Loucy (cell line): ENCODE measurements around the gene CES5A.
"Not testable (repeated sequence)": the region's sequence is repeated elsewhere in the genome, so short reads cannot be mapped to it uniquely, and the experiment has no call there.

Experiments
- H2AFZ ChIP-seq: fragments of 200-600 bp; sonication (generic); 2 replicates; pipeline ENCODE4 v1.6.0; 2016; ENCODE audit warnings: antibody characterized with exemption, mild to moderate bottlenecking, low read length, moderate library complexity
- H3F3A ChIP-seq: fragments of 200-600 bp; 2 replicates; pipeline ENCODE4 v1.6.0; 2016; ENCODE audit warnings: antibody characterized with exemption, low read depth, mild to moderate bottlenecking
- H3K27me3 ChIP-seq: fragments of 200-600 bp; sonication (generic); 2 replicates; pipeline ENCODE4 v1.6.1; 2014; ENCODE audit warnings: low read length, mild to moderate bottlenecking; ENCODE audit not compliant: insufficient read depth, poor library complexity, severe bottlenecking
- H3K36me3 ChIP-seq: fragments of 200-600 bp; sonication (generic); 2 replicates; pipeline ENCODE4 v1.6.1; 2016; ENCODE audit warnings: low read length; ENCODE audit not compliant: insufficient read depth
- H3K4me1 ChIP-seq: fragments of 200-600 bp; sonication (generic); 2 replicates; pipeline ENCODE4 v1.5.1; 2014; ENCODE audit warnings: low read length, mild to moderate bottlenecking; ENCODE audit not compliant: insufficient read depth, poor library complexity, severe bottlenecking
- H3K4me2 ChIP-seq: fragments of 200-600 bp; sonication (generic); 2 replicates; pipeline ENCODE4 v1.6.0; 2014; ENCODE audit warnings: antibody characterized with exemption, low read length, low read depth, mild to moderate bottlenecking; ENCODE audit not compliant: poor library complexity, severe bottlenecking
- H3K4me3 ChIP-seq: fragments of 200-600 bp; sonication (generic); 2 replicates; pipeline ENCODE4 v1.5.1; 2014; ENCODE audit warnings: low read length, mild to moderate bottlenecking, mixed read lengths; ENCODE audit not compliant: poor library complexity, severe bottlenecking
- H3K79me2 ChIP-seq: fragments of 200-600 bp; sonication (generic); 2 replicates; pipeline ENCODE4 v1.6.1; 2014; ENCODE audit warnings: low read length; ENCODE audit not compliant: insufficient read depth
- H3K9ac ChIP-seq: fragments of 200-600 bp; sonication (generic); 2 replicates; pipeline ENCODE4 v1.6.0; 2014; ENCODE audit warnings: mild to moderate bottlenecking, low read depth, low read length, moderate library complexity; ENCODE audit not compliant: poor library complexity, severe bottlenecking
- H3K9me2 ChIP-seq: fragments of 200-600 bp; sonication (generic); replicated peaks from 2 replicates; pipeline ENCODE4 v1.6.1; 2016; ENCODE audit warnings: low read depth, low read length, mixed read lengths
- H3K9me3 ChIP-seq: fragments of 200-600 bp; sonication (generic); 2 replicates; pipeline ENCODE4 v1.6.1; 2014; ENCODE audit warnings: mild to moderate bottlenecking, antibody characterized with exemption, low read length, low read depth; ENCODE audit not compliant: insufficient read depth
- H4K20me1 ChIP-seq: fragments of 200-600 bp; sonication (generic); 2 replicates; pipeline ENCODE4 v1.6.0; 2014; ENCODE audit warnings: antibody characterized with exemption, low read length, mild to moderate bottlenecking; ENCODE audit not compliant: insufficient read depth, poor library complexity, severe bottlenecking
- EZH2phosphoT487 ChIP-seq: fragments of 200-600 bp; IDR thresholded peaks from 2 replicates; pipeline ENCODE4 v1.6.1; 2018; ENCODE audit warnings: antibody characterized with exemption, mild to moderate bottlenecking, moderate library complexity, borderline replicate concordance
- TF ChIP-seq, protein P1 (sequence below): fragments of 200-600 bp; sonication (generic); conservative IDR thresholded peaks from 2 replicates; pipeline ENCODE4 v1.5.1; 2014; ENCODE audit warnings: mild to moderate bottlenecking, antibody characterized with exemption, low read length

CES5A gene

DNA sequence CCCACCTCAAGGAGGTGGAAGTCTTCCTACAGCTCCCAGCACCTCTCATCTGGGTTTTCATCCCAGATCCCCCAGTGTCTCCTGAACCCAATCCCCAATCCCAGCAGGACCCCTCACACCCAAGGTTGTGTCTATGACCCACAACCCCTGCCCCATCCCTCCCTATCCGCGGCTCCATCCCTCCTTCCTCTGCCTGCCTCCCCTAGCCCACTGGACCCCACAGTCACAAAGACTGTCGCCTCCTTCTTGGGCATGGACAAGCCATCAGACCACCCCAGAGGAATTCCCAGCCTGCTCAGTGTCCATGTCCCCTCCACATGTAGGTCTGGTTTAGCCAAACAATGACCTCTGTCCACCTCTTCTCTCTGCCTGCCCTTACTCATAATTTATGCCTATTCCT is 54.6 kb downstream of the CES5A start:
- Histone ChIP-seq H3F3A (no peaks in the 10 kb centered on the region), H3K36me3 (no peaks in the 10 kb centered on the region), H3K4me1 (no peaks in the 10 kb centered on the region), H3K9me3 (no peaks in the 10 kb centered on the region; the same call in 1 of the 2 replicates), H3K4me2 (no peak overlapping the region), H3K79me2 (no peaks in the 10 kb centered on the region), H2AFZ (no peak overlapping the region), H3K27me3 (no peaks in the 10 kb centered on the region), H4K20me1 (no peaks in the 10 kb centered on the region), H3K9ac (no peak overlapping the region), H3K9me2 (no peaks in the 10 kb centered on the region), H3K4me3 (no peak overlapping the region)
- TF ChIP-seq EZH2phosphoT487, result no peak
- TF ChIP-seq, protein P1, sequence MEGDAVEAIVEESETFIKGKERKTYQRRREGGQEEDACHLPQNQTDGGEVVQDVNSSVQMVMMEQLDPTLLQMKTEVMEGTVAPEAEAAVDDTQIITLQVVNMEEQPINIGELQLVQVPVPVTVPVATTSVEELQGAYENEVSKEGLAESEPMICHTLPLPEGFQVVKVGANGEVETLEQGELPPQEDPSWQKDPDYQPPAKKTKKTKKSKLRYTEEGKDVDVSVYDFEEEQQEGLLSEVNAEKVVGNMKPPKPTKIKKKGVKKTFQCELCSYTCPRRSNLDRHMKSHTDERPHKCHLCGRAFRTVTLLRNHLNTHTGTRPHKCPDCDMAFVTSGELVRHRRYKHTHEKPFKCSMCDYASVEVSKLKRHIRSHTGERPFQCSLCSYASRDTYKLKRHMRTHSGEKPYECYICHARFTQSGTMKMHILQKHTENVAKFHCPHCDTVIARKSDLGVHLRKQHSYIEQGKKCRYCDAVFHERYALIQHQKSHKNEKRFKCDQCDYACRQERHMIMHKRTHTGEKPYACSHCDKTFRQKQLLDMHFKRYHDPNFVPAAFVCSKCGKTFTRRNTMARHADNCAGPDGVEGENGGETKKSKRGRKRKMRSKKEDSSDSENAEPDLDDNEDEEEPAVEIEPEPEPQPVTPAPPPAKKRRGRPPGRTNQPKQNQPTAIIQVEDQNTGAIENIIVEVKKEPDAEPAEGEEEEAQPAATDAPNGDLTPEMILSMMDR, result no peak

DNA sequence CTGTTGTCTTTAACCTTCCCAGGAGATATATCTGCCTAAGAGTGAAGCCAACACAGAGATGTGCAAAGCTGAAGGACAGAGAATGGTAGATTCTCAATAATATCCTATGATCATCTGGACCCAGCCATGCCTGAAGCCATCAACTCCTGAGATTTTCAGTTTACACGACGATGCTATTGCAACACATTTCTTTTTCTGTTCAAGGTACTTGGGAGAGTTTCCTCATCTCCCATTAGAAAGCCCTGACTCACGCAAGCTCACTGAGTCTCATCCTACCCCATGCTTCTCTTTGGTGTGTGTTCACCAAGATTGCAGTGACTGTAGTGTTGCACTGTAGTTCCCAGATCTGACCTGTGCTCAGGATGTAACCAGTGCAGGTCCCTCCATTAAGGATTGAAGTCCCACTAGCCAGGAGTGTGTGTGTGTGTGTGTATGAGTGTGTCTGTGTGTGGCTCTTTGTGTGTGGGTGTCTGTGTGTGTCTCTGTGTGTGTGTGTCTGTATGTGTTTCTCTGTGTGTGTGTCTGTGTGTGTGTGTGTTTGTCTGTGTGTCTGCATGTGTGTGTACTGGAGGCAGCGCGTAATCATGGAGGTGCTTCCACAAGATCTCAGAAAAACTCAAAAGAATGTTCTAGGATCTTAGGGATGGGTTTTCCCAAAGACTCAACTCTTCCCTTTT is 57.8 kb downstream of the CES5A start:
- no peaks in the 10 kb centered on the region; the same call in 1 of the 2 replicates for H3K9me3 ChIP-seq
- no peaks in the 10 kb centered on the region for H3K79me2 ChIP-seq
- H3K4me3 ChIP-seq, result no peak overlapping the region
- no peaks in the 10 kb centered on the region for H3K27me3 ChIP-seq
- no peak overlapping the region for H2AFZ ChIP-seq
- no peaks in the 10 kb centered on the region for H3K4me1 ChIP-seq
- no peak overlapping the region for H3K9ac ChIP-seq
- no peak for TF ChIP-seq EZH2phosphoT487
- TF ChIP-seq, protein P1, result no peak
- no peaks in the 10 kb centered on the region for H3K9me2 ChIP-seq
- H3K36me3 ChIP-seq, result no peaks in the 10 kb centered on the region
- H3K4me2 ChIP-seq, result no peak overlapping the region
- no peaks in the 10 kb centered on the region for H4K20me1 ChIP-seq
- no peaks in the 10 kb centered on the region for H3F3A ChIP-seq

DNA sequence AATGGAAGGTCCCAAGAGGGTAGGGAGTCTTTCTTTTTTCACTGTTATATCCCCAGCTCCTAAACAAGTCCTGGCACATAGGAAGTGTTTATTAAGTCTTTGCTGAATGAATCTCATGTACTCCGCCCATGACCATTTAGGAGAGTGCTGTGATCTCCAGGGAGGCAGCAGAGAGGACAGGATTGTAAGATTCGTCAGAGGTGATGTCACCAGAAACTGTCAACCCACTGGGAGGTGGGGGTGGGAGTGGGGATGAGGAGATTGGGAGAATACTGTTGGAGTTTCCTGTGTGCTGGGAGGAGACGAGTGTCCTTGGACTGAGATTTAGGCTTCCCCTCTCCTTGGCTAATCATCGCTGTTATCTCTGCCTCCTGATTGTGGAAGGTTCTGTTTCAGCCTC is 59.0 kb downstream of the CES5A start:
- not testable (repeated sequence) for H2AFZ ChIP-seq, H3K9me3 ChIP-seq, H4K20me1 ChIP-seq, H3K36me3 ChIP-seq, H3F3A ChIP-seq, H3K9ac ChIP-seq, H3K4me1 ChIP-seq, H3K9me2 ChIP-seq, H3K27me3 ChIP-seq, H3K79me2 ChIP-seq, H3K4me2 ChIP-seq, H3K4me3 ChIP-seq

DNA sequence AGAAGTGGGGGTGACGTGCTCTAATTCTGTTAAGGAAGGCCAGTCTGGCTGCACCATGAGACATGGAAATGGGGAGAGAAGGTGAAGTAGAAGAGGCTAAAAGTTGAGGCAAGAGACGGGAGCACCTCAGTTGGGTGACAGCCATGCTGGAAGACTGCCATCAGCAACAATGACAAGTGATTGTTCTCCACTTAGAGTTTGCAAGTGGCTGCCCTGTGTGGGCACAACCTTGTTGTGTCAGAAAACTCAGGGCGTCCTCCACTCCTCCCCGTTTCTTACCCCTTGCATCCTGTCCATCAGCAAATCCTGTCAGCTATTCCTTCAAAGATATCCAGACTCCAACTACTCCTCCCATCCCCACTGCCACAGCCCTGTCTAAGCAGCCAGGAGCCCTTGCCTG is 59.9 kb downstream of the CES5A start:
- Histone ChIP-seq H3K79me2 (no peaks in the 10 kb centered on the region), H2AFZ (no peak overlapping the region), H3F3A (no peaks in the 10 kb centered on the region), H3K27me3 (no peaks in the 10 kb centered on the region), H3K4me1 (no peaks in the 10 kb centered on the region), H3K36me3 (no peaks in the 10 kb centered on the region), H3K9ac (no peak overlapping the region), H3K9me3 (no peaks in the 10 kb centered on the region; the same call in 1 of the 2 replicates), H3K4me3 (no peak overlapping the region), H3K4me2 (no peak overlapping the region), H4K20me1 (no peaks in the 10 kb centered on the region), H3K9me2 (no peaks in the 10 kb centered on the region)
- TF ChIP-seq, protein P1, result no peak
- no peak for TF ChIP-seq EZH2phosphoT487

DNA sequence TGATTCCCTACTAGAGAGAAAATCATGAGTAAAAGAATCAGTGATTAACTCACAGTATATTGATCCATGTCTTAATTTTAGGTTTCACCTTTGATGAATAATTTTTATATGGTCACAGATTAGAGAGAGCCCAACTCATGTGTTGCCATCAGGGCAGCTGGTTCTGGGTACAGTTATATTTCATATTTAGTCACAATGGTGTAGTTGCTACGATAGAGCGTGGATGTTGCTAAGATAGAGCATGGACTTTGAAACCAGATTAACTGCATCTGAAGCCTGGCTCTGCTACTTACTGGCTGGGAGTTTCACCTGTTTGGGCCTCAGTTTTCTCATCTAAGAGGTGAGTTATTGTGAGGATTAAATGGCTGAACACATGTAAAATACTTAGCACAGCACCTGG is 61.0 kb downstream of the CES5A start:
- H3K9me2 ChIP-seq, H3K4me2 ChIP-seq, H4K20me1 ChIP-seq, H3K9me3 ChIP-seq, H3F3A ChIP-seq, H3K79me2 ChIP-seq, H3K9ac ChIP-seq, H2AFZ ChIP-seq, H3K27me3 ChIP-seq, H3K36me3 ChIP-seq, H3K4me1 ChIP-seq, H3K4me3 ChIP-seq: not testable (repeated sequence)
